Activated T-cell treated with anti-CD3 and anti-CD28 coated beads, Interleukin-2, amount 50 U/mL, for 24 hours (primary cell): ENCODE data around the gene SUCLG2.
A peak's percentile ranks its signal among the peaks of the same experiment; 100 is the strongest.

ENCODE experiments used
- DNase-seq: peaks from one replicate; pipeline ENCODE4 v3.0.0-alpha.2; 2020
- H3K27ac Mint-ChIP-seq: 2 replicates; pipeline ENCODE4 v1.8.0; 2020; ENCODE audit warnings: mild to moderate bottlenecking, mixed read lengths
- H3K27me3 Mint-ChIP-seq: 2 replicates; pipeline ENCODE4 v1.8.0; 2020; ENCODE audit warnings: mixed read lengths
- H3K36me3 Mint-ChIP-seq: 2 replicates; pipeline ENCODE4 v1.8.0; 2020; ENCODE audit warnings: low read depth, mixed read lengths
- H3K4me1 Mint-ChIP-seq: 2 replicates; pipeline ENCODE4 v1.8.0; 2020; ENCODE audit warnings: low read depth, mixed read lengths
- H3K4me3 Mint-ChIP-seq: 2 replicates; pipeline ENCODE4 v1.8.0; 2020; ENCODE audit warnings: mild to moderate bottlenecking, moderate library complexity, mixed read lengths
- H3K9me3 Mint-ChIP-seq: 2 replicates; pipeline ENCODE4 v1.8.0; 2020; ENCODE audit warnings: mixed read lengths

The SUCLG2 gene

GRCh38 chr3:67384760-67385397, 269.5 kb downstream of the SUCLG2 start:
- DNase-seq, result peak; percentile 46
- peaks cover 20% of the 10 kb centered on the region for H3K9me3 Mint-ChIP-seq
- no peaks in the 10 kb centered on the region for H3K27me3 Mint-ChIP-seq
- H3K27ac Mint-ChIP-seq, result no peak overlapping the region
- peaks cover 59% of the 10 kb centered on the region for H3K36me3 Mint-ChIP-seq
- peaks cover 43% of the 10 kb centered on the region for H3K4me1 Mint-ChIP-seq
- no peak overlapping the region for H3K4me3 Mint-ChIP-seq

GRCh38 chr3:67384016-67384415, 270.4 kb downstream of the SUCLG2 start:
- Mint-ChIP-seq H3K27ac (no peak overlapping the region), H3K9me3 (peaks cover 19% of the 10 kb centered on the region), H3K27me3 (no peaks in the 10 kb centered on the region), H3K4me1 (peaks cover 36% of the 10 kb centered on the region), H3K4me3 (no peak overlapping the region), H3K36me3 (peaks cover 59% of the 10 kb centered on the region)
- no peak for DNase-seq

DNA sequence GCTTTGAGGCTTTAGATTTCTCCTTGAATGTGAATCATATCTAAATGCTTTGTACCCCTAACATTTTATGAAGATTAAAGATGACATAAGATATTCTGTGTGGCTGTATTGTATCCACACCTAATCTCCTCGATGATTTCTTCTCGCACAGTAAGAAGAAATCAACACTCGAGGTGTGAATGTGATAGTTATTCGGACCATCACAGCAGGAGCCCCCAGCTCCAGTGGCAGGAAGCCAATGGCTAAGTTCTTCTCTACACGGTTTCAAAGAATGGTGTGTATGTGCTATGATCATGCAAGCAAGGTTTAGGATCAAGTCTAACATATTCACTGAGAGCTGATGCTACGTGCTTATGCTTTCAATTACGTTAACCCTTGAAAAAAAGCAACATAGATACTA, 271.0 kb downstream of the SUCLG2 start:
- H3K27me3 Mint-ChIP-seq, result no peaks in the 10 kb centered on the region
- H3K9me3 Mint-ChIP-seq, result peaks cover 14% of the 10 kb centered on the region
- DNase-seq, result no peak
- H3K27ac Mint-ChIP-seq, result no peak overlapping the region
- no peak overlapping the region for H3K4me3 Mint-ChIP-seq
- peaks cover 59% of the 10 kb centered on the region for H3K36me3 Mint-ChIP-seq
- H3K4me1 Mint-ChIP-seq, result peaks cover 29% of the 10 kb centered on the region

DNA sequence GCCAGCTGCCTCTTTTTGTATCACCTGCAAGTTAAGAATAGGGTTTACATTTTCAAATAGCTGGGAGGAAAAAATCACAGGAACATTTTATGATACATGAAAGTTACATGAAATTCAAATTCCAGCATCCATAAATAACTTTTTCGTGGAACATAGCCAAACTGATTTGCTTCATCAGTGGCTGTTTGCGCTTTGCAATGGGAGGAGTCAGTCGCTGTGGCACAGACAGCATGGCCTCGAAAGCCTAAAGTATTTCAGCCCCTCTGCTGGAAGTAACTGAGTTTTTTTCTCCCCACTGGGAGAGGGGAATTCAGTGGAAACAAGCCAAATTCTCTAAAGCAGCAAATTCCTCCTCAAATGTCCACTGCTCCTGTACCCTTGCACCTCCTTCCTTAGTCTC, 271.9 kb downstream of the SUCLG2 start:
- H3K9me3 Mint-ChIP-seq, result peaks cover 14% of the 10 kb centered on the region
- H3K36me3 Mint-ChIP-seq, result peaks cover 60% of the 10 kb centered on the region
- no peak overlapping the region for H3K4me3 Mint-ChIP-seq
- no peaks in the 10 kb centered on the region for H3K27me3 Mint-ChIP-seq
- no peak overlapping the region for H3K27ac Mint-ChIP-seq
- H3K4me1 Mint-ChIP-seq, result peaks cover 24% of the 10 kb centered on the region
- no peak for DNase-seq

DNA sequence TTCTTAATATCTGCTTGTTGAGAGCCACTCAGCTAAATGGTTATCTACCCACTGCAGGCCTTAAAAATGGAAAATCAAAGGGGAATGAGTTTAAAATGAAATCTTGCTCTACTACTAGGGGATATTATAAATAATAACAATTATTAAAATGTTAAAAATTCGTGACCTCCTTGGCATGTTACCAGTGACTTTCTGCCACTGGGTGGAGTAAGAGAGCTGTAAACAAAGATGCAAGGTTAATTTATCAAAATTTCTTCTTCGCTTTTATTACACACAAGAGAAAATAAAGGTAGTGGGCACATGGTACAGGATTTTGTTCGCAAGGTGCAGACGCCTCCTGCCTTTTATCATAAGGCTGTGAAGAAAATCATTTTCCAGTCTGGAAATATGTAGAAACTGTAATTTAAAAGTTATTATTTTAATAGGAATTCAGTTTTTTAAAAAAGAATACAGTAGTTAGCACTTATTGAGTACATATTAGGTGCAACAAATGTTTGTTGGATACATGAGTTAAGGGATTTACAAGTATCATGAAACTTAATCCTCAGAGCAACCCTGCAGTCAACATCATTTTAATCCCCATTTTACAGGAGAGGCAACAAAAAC, 272.6 kb downstream of the SUCLG2 start:
- DNase-seq, result no peak
- H3K4me3 Mint-ChIP-seq, result no peak overlapping the region

DNA sequence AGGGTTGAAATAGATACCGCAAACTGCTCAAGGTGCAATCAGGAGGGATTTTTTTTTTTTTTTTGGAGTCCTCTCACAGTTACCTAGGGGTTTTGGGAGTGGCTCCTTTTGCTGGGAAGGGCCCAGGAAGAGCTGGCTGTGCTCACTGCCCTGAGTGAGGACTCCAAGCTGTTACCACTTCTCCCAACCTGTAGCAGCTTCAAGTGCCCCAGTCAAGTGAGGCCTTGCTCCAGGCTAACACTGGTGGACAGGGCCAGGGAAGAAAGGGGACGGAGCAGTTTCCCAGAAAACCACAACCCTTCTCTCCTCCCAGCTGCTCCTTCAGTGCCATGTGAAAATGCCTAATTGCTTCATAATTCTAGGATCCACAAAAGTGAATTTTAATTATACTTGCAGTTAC, 274.3 kb downstream of the SUCLG2 start:
- DNase-seq, result no peak
- H3K36me3 Mint-ChIP-seq, result peaks cover 61% of the 10 kb centered on the region
- H3K27me3 Mint-ChIP-seq, result no peaks in the 10 kb centered on the region
- peaks cover 9% of the 10 kb centered on the region for H3K4me1 Mint-ChIP-seq
- no peak overlapping the region for H3K4me3 Mint-ChIP-seq
- H3K27ac Mint-ChIP-seq, result no peak overlapping the region
- no peaks in the 10 kb centered on the region for H3K9me3 Mint-ChIP-seq

More for the DNA sequence above, 272.6 kb downstream of the SUCLG2 start:
- no peak overlapping the region for H3K27ac Mint-ChIP-seq
- peaks cover 11% of the 10 kb centered on the region for H3K9me3 Mint-ChIP-seq
- no peaks in the 10 kb centered on the region for H3K27me3 Mint-ChIP-seq
- peaks cover 19% of the 10 kb centered on the region for H3K4me1 Mint-ChIP-seq
- H3K36me3 Mint-ChIP-seq, result peaks cover 59% of the 10 kb centered on the region

- Mint-ChIP-seq H3K36me3 (peaks cover 72% of the 10 kb centered on the region), H3K27ac (no peak overlapping the region), H3K9me3 (no peaks in the 10 kb centered on the region), H3K27me3 (no peaks in the 10 kb centered on the region), H3K4me1 (peaks cover 1% of the 10 kb centered on the region), H3K4me3 (no peak overlapping the region)
- no peak for DNase-seq
Measured at GRCh38 chr3:67377299-67377698, 277.1 kb downstream of the SUCLG2 start.

DNA sequence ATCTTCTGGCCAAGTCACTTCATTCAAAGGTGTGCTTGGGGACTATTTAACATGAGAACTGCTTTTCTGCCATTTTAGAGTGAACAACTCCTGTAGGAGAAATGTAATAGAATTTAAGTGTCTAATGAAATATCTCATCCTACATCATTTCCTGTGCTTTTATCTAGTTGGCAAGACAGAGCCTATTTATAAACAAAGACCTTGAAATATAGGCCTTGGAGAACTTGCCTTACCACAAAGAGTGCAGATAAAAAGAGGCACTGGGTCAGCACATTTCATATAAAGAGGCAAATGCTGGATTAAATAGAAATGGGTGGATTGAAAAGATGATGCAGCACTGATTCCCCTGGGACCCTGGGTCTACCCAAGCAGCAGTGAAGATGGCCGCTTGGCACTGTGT, 278.0 kb downstream of the SUCLG2 start:
- Mint-ChIP-seq H3K4me1 (peaks cover 1% of the 10 kb centered on the region), H3K27ac (no peak overlapping the region), H3K27me3 (no peaks in the 10 kb centered on the region), H3K4me3 (no peak overlapping the region), H3K36me3 (peaks cover 81% of the 10 kb centered on the region), H3K9me3 (peaks cover 6% of the 10 kb centered on the region)
- DNase-seq, result no peak

- peaks cover 82% of the 10 kb centered on the region for H3K36me3 Mint-ChIP-seq
- DNase-seq, result no peak
- H3K27ac Mint-ChIP-seq, result no peak overlapping the region
- H3K27me3 Mint-ChIP-seq, result no peaks in the 10 kb centered on the region
- H3K4me1 Mint-ChIP-seq, result peaks cover 1% of the 10 kb centered on the region
- H3K9me3 Mint-ChIP-seq, result peaks cover 6% of the 10 kb centered on the region
- H3K4me3 Mint-ChIP-seq, result no peak overlapping the region
Measured at GRCh38 chr3:67375976-67376375, 278.4 kb downstream of the SUCLG2 start.

GRCh38 chr3:67362686-67363085, 291.7 kb downstream of the SUCLG2 start:
- Mint-ChIP-seq H3K9me3 (no peaks in the 10 kb centered on the region), H3K36me3 (no peaks in the 10 kb centered on the region), H3K27me3 (no peaks in the 10 kb centered on the region), H3K4me3 (no peak overlapping the region), H3K27ac (peak overlapping the region; percentile 35), H3K4me1 (peaks cover 43% of the 10 kb centered on the region)
- no peak for DNase-seq

DNA sequence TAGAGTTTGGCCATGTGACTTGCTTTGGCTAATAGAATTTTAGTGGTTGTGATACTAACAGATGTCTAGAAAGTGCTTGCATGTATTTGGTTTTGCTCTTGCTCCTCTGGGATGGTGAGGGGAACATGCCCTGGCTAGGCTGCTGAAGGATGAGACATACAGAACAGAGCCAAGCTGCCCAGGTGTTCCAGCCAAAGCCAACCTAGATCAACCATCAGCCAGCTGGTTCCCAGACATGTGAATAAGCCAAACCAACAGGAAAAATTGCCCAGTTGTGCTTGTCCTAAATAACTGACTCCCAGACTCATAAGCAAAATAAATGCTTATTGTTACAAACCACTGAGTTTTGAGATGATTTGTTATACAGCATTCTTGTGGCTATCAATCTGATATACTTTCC, 292.6 kb downstream of the SUCLG2 start:
- H3K4me1 Mint-ChIP-seq, result peaks cover 44% of the 10 kb centered on the region
- no peaks in the 10 kb centered on the region for H3K27me3 Mint-ChIP-seq
- peak overlapping the region; percentile 45 for H3K27ac Mint-ChIP-seq
- H3K36me3 Mint-ChIP-seq, result no peaks in the 10 kb centered on the region
- H3K4me3 Mint-ChIP-seq, result no peak overlapping the region
- DNase-seq, result no peak
- H3K9me3 Mint-ChIP-seq, result no peaks in the 10 kb centered on the region

GRCh38 chr3:67361323-67361722, 293.1 kb downstream of the SUCLG2 start:
- Mint-ChIP-seq H3K9me3 (no peaks in the 10 kb centered on the region), H3K27me3 (no peaks in the 10 kb centered on the region), H3K36me3 (no peaks in the 10 kb centered on the region), H3K4me1 (peaks cover 44% of the 10 kb centered on the region), H3K27ac (peak overlapping the region; percentile 45), H3K4me3 (no peak overlapping the region)
- no peak for DNase-seq

- Mint-ChIP-seq H3K4me1 (peaks cover 27% of the 10 kb centered on the region), H3K27me3 (no peaks in the 10 kb centered on the region)
- no peak for DNase-seq
Measured at GRCh38 chr3:67357610-67358458, 296.6 kb downstream of the SUCLG2 start.

GRCh38 chr3:67349551-67350174, 304.7 kb downstream of the SUCLG2 start:
- Mint-ChIP-seq H3K4me1 (peaks cover 22% of the 10 kb centered on the region), H3K4me3 (no peak overlapping the region), H3K27me3 (peaks cover 10% of the 10 kb centered on the region), H3K9me3 (peaks cover 12% of the 10 kb centered on the region), H3K27ac (peak overlapping the region; percentile 72), H3K36me3 (no peaks in the 10 kb centered on the region)
- peak; percentile 53 for DNase-seq

More at GRCh38 chr3:67357610-67358458, 296.6 kb downstream of the SUCLG2 start:
- no peak overlapping the region for H3K27ac Mint-ChIP-seq
- H3K36me3 Mint-ChIP-seq, result no peaks in the 10 kb centered on the region
- H3K9me3 Mint-ChIP-seq, result no peaks in the 10 kb centered on the region
- no peak overlapping the region for H3K4me3 Mint-ChIP-seq
